IMR-90 (cell line): ENCODE measurements around the gene HSPA1A. TPM values are rescaled to one million over a fixed set of nuclear protein-coding genes. Genes with fewer than 3 reads are reported as not detected.
A peak's percentile ranks its signal among the peaks of the same experiment; 100 is the strongest.
"Not testable (repeated sequence)": the region's sequence is repeated elsewhere in the genome, so short reads cannot be mapped to it uniquely, and the experiment has no call there.

ENCODE experiments used
- ATAC-seq: fragments of 200-7000 bp; cut with Tn5 transposase; 2 replicates; pipeline ENCODE4 v1.9.1; 2020; ENCODE audit warnings: low read depth, mild to moderate bottlenecking, moderate library complexity
- BruUV-seq: library from RNA; stranded (reverse); fragments of 400-500 nt; replicated peaks from 2 replicates; lab custom pipeline; 2021; lab: Mats Ljungman, UMichigan
- CTCF ChIA-PET: fragments of 300-600 bp; formaldehyde crosslinking; extraction: SDS; loops from one replicate; lab custom pipeline; 2021; ENCODE audit warnings: antibody characterized with exemption; lab: Yijun Ruan, JAX
- POLR2A ChIA-PET: fragments of 300-600 bp; sonication (Branson Sonifier 250); formaldehyde crosslinking; loops from one replicate; lab custom pipeline; 2022; ENCODE audit warnings: antibody characterized with exemption; ENCODE audit not compliant: unreplicated experiment; lab: Charles Lee
- DNase-seq: peaks from one replicate; pipeline ENCODE4 v3.0.0; 2013
- H2AFZ ChIP-seq: replicated peaks from 2 replicates; pipeline ENCODE3; 2013; ENCODE audit warnings: low read length, mild to moderate bottlenecking; ENCODE audit not compliant: poor library complexity
- H2AK5ac ChIP-seq: 2 replicates; pipeline ENCODE4 v1.6.1; 2013; ENCODE audit warnings: low read depth, low read length, inconsistent platforms
- H2AK9ac ChIP-seq: replicated peaks from 2 replicates; pipeline ENCODE3; 2013; ENCODE audit warnings: mild to moderate bottlenecking, low read depth, low read length, moderate library complexity; ENCODE audit not compliant: poor library complexity
- H2BK120ac ChIP-seq: 2 replicates; pipeline ENCODE4 v1.6.1; 2013; ENCODE audit warnings: low read depth, low read length, inconsistent platforms
- H2BK15ac ChIP-seq: 3 replicates; pipeline ENCODE4 v1.6.1; 2013; ENCODE audit warnings: low read depth, low read length, inconsistent platforms
- H2BK20ac ChIP-seq: 2 replicates; pipeline ENCODE4 v1.6.1; 2013; ENCODE audit warnings: low read depth, mild to moderate bottlenecking, inconsistent platforms, low read length, moderate library complexity
- H2BK5ac ChIP-seq: 2 replicates; pipeline ENCODE4 v1.6.1; 2013; ENCODE audit warnings: mild to moderate bottlenecking, low read depth, low read length, inconsistent platforms; ENCODE audit not compliant: poor library complexity, severe bottlenecking
- H3K14ac ChIP-seq: replicated peaks from 2 replicates; pipeline ENCODE4 v1.6.1; 2013; ENCODE audit warnings: low read depth, low read length, inconsistent platforms
- H3K18ac ChIP-seq: 2 replicates; pipeline ENCODE4 v1.6.1; 2013; ENCODE audit warnings: low read depth, low read length, control low read depth
- H3K23ac ChIP-seq: 2 replicates; pipeline ENCODE4 v1.6.1; 2013; ENCODE audit warnings: low read depth, low read length, inconsistent platforms
- H3K27ac ChIP-seq: 2 replicates; pipeline ENCODE4 v1.5.1; 2013; ENCODE audit warnings: mild to moderate bottlenecking, control low read depth, low read length; ENCODE audit not compliant: insufficient read depth
- H3K27me3 ChIP-seq: 2 replicates; pipeline ENCODE4 v1.6.1; 2013; ENCODE audit warnings: low read length; ENCODE audit not compliant: control insufficient read depth, insufficient read depth
- H3K36me3 ChIP-seq: 2 replicates; pipeline ENCODE4 v1.6.1; 2013; ENCODE audit warnings: low read length, mixed read lengths; ENCODE audit not compliant: control insufficient read depth, insufficient read depth
- H3K4ac ChIP-seq: 2 replicates; pipeline ENCODE4 v1.6.1; 2013; ENCODE audit warnings: low read depth, low read length, inconsistent platforms
- H3K4me1 ChIP-seq: 2 replicates; pipeline ENCODE4 v1.6.1; 2013; ENCODE audit warnings: low read length, mixed read lengths; ENCODE audit not compliant: control insufficient read depth, insufficient read depth
- H3K4me2 ChIP-seq: 2 replicates; pipeline ENCODE4 v1.6.1; 2013; ENCODE audit warnings: low read depth, mild to moderate bottlenecking, control low read depth, low read length, moderate library complexity
- H3K4me3 ChIP-seq: 2 replicates; pipeline ENCODE4 v1.5.1; 2013; ENCODE audit warnings: low read depth, mild to moderate bottlenecking, control low read depth, low read length, moderate library complexity; ENCODE audit not compliant: insufficient read depth
- H3K56ac ChIP-seq: 2 replicates; pipeline ENCODE4 v1.6.1; 2013; ENCODE audit warnings: low read length, inconsistent platforms; ENCODE audit not compliant: insufficient read depth; ENCODE audit errors: extremely low read depth
- H3K79me1 ChIP-seq, 2 experiments: 2 replicates each; pipeline ENCODE4 v1.6.1; 2013; ENCODE audit warnings: low read length in 2 of 2, inconsistent platforms in 1 of 2, low read depth in 1 of 2
- H3K9ac ChIP-seq: 2 replicates; pipeline ENCODE4 v1.6.1; 2013; ENCODE audit warnings: low read depth, low read length, control low read depth
- H3K9me1 ChIP-seq: 2 replicates; pipeline ENCODE4 v1.6.1; 2013; ENCODE audit warnings: low read length, inconsistent platforms; ENCODE audit not compliant: insufficient read depth
- H3K9me3 ChIP-seq: 2 replicates; pipeline ENCODE4 v1.6.1; 2013; ENCODE audit warnings: low read length; ENCODE audit not compliant: control insufficient read depth, insufficient read depth
- H4K20me1 ChIP-seq: 2 replicates; pipeline ENCODE4 v1.6.1; 2013; ENCODE audit warnings: low read length, inconsistent platforms; ENCODE audit not compliant: insufficient read depth
- H4K5ac ChIP-seq: 2 replicates; pipeline ENCODE4 v1.6.1; 2013; ENCODE audit warnings: mild to moderate bottlenecking, low read depth, low read length, control low read depth
- H4K8ac ChIP-seq, 2 experiments: 2 replicates each; pipeline ENCODE4 v1.6.1; 2013; ENCODE audit warnings: low read depth in 2 of 2, low read length in 2 of 2, control low read depth in 1 of 2, inconsistent platforms in 1 of 2
- H4K91ac ChIP-seq: 2 replicates; pipeline ENCODE4 v1.6.1; 2013; ENCODE audit warnings: low read depth, low read length, inconsistent platforms; ENCODE audit not compliant: insufficient read depth
- CEBPB ChIP-seq: IDR thresholded peaks from 2 replicates; pipeline ENCODE4 v1.6.1; 2012; ENCODE audit warnings: low read depth, low read length, improper control_type of control experiment
- MAFK ChIP-seq: IDR thresholded peaks from 2 replicates; pipeline ENCODE4 v1.6.1; 2012; ENCODE audit warnings: low read depth, low read length, improper control_type of control experiment
- NFE2L2 ChIP-seq: fragments of 150-350 bp; IDR thresholded peaks from 2 replicates; pipeline ENCODE4 v1.6.1; 2016; ENCODE audit warnings: low read depth, mild to moderate bottlenecking, low read length
- POLR2A ChIP-seq: IDR thresholded peaks from 2 replicates; pipeline ENCODE4 v1.6.1; 2012; ENCODE audit warnings: mild to moderate bottlenecking, low read depth, low read length
- RCOR1 ChIP-seq: IDR thresholded peaks from 2 replicates; pipeline ENCODE4 v1.6.1; 2012; ENCODE audit warnings: mild to moderate bottlenecking, low read length, improper control_type of control experiment; ENCODE audit not compliant: insufficient replicate concordance
- WGBS, 2 experiments: methylation state at CpG; one replicate each; pipeline versions ENCODE4 v1.1.5 to v1.1.7; 2013; ENCODE audit warnings: missing lambda C conversion rate in 2 of 2; ENCODE audit not compliant: insufficient read length in 1 of 2; ENCODE audit errors: extremely low coverage in 2 of 2; 5-methylcytosine and 5-hydroxymethylcytosine counted together
- dilution Hi-C: fragments of 300-500 bp; cut with HindIII; formaldehyde crosslinking; loops from one replicate; pipeline ENCODE4 v1.14.3; 2018; ENCODE audit warnings: low sequenced_read_pairs; ENCODE audit not compliant: unreplicated experiment
- in situ Hi-C: fragments of 300-500 bp; cut with MboI; formaldehyde crosslinking; loops from 3 replicates; pipeline ENCODE4 v1.14.3; 2019; ENCODE audit warnings: low sequenced_read_pairs, inconsistent platforms, mixed read lengths
- intact Hi-C: fragments of 100-400 bp; cut with micrococcal nuclease; formaldehyde crosslinking; loops from 2 replicates; pipeline ENCODE4 v1.10.0; 2022
- polyA plus RNA-seq, 3 experiments: library from polyadenylated mRNA; depleted of rRNA; stranded (reverse); fragments of >200 nt; gene quantifications; 2 replicates each; pipeline ENCODE4 v1.2.3, GENCODE V29; 2012; ENCODE audit warnings: low replicate concordance in 1 of 3
- total RNA-seq: library from RNA; depleted of rRNA; stranded (reverse); fragments of >200 nt; gene quantifications from 2 replicates; pipeline ENCODE4 v1.2.3, GENCODE V29; 2012
- TF ChIP-seq, protein P1 (sequence below): conservative IDR thresholded peaks from 2 replicates; pipeline ENCODE4 v1.5.1; 2012; ENCODE audit warnings: mild to moderate bottlenecking, low read depth, low read length, improper control_type of control experiment

The HSPA1A gene
- total and polyA plus RNA-seq, 2 of the 4 experiments (the other 2 are of a cell fraction) = 94.6 to 95.3 TPM

DNA sequence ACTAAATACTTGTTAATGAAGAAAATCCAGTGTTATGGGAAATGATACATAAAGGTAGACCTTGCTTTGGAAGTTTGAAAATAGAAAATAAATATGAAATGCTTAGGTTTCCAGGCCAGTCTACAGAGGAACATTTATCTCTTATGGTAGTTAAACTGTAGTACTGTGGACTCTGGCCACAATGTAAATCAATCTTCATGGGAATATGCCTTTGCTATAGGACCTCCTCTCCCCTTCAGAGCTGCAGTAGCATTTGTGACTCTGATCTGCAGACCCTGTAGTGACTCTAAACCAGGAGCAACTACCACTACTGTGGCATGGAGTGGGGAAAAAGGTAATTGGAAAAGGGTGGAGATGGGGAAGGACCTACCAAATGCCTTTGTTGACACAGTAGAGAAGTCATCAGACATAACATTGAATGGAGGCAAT, 4.5 kb downstream of the HSPA1A start:
- H3K18ac ChIP-seq = no peak overlapping the region
- DNase-seq (no peak), ATAC-seq (no peak)
- H3K27me3 ChIP-seq = no peaks in the 10 kb centered on the region
- H2BK15ac ChIP-seq = no peak overlapping the region
- BruUV-seq = no TSS peak
- no peaks in the 10 kb centered on the region for H3K9me3 ChIP-seq
- 0 out of 4 replicates have a peak overlapping the region, but pooled peaks of 1 of the 2 experiments have one; percentile 6 for H4K8ac ChIP-seq
- no peak overlapping the region for H2BK120ac ChIP-seq
- H4K5ac ChIP-seq = no peak overlapping the region
- dilution Hi-C loops (no loop called here), intact Hi-C loops (no loop called here), in situ Hi-C loops (no loop called here)
- H3K4ac ChIP-seq = no peak overlapping the region
- H3K36me3 ChIP-seq = no peaks in the 10 kb centered on the region
- H3K4me3 ChIP-seq = no peak overlapping the region
- H4K20me1 ChIP-seq = no peaks in the 10 kb centered on the region; the same call in 1 of the 2 replicates
- no peak overlapping the region for H2BK20ac ChIP-seq
- POLR2A ChIA-PET = no interaction called here
- H4K91ac ChIP-seq = no peak overlapping the region
- no peak overlapping the region for H3K56ac ChIP-seq
- peaks cover 6% of the 10 kb centered on the region for H3K4me1 ChIP-seq
- H3K79me1 ChIP-seq = peaks cover 10 to 47% of the 10 kb centered on the region in 2 experiments
- peak overlapping the region; percentile 25 for H2BK5ac ChIP-seq
- H2AK9ac ChIP-seq = no peak overlapping the region
- H3K4me2 ChIP-seq = 0 out of 2 replicates have a peak overlapping the region, but pooled peaks have one; percentile 5
- CTCF ChIA-PET = interaction anchor here (0.6 kb wide), 2 partner anchors 21 to 50 kb away, joined by 5 to 6 read pairs; no protein-coding TSS in a partner anchor
- H3K23ac ChIP-seq = 0 out of 2 replicates have a peak overlapping the region, but pooled peaks have one; percentile 5
- H3K14ac ChIP-seq = no peak overlapping the region
- H3K9me1 ChIP-seq = peaks cover 7% of the 10 kb centered on the region
- no peak overlapping the region for H2AFZ ChIP-seq
- H2AK5ac ChIP-seq = peak overlapping the region; percentile 56; the same call in 1 of the 2 replicates
- no peak overlapping the region for H3K27ac ChIP-seq
- TF ChIP-seq RCOR1 (no peak), POLR2A (no peak), CEBPB (no peak), NFE2L2 (no peak), MAFK (no peak)
- TF ChIP-seq, protein P1, sequence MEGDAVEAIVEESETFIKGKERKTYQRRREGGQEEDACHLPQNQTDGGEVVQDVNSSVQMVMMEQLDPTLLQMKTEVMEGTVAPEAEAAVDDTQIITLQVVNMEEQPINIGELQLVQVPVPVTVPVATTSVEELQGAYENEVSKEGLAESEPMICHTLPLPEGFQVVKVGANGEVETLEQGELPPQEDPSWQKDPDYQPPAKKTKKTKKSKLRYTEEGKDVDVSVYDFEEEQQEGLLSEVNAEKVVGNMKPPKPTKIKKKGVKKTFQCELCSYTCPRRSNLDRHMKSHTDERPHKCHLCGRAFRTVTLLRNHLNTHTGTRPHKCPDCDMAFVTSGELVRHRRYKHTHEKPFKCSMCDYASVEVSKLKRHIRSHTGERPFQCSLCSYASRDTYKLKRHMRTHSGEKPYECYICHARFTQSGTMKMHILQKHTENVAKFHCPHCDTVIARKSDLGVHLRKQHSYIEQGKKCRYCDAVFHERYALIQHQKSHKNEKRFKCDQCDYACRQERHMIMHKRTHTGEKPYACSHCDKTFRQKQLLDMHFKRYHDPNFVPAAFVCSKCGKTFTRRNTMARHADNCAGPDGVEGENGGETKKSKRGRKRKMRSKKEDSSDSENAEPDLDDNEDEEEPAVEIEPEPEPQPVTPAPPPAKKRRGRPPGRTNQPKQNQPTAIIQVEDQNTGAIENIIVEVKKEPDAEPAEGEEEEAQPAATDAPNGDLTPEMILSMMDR = no peak
- no peak overlapping the region for H3K9ac ChIP-seq

DNA sequence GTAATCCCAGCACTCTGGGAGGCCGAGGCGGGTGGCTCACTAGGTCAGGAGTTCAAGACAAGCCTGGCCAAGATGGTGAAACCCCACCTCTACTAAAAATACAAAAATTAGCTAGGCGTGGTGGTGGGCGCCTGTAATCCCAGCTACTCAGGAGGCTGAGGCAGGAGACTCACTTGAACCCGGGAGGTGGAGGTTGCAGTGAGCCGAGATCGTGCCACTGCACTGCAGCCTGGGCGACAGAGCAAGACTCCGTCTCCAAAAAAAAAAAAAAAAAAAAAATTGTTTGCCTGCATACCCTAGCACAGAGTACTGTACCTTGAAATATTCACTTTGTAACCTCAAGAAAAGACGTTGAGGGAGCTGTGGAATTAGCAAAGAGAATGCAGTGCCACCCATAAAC, 5.1 kb downstream of the HSPA1A start:
- H3K18ac ChIP-seq, H3K27me3 ChIP-seq, H2AK5ac ChIP-seq, H3K36me3 ChIP-seq, H4K8ac ChIP-seq, H3K4me3 ChIP-seq, in situ Hi-C loops, H3K4ac ChIP-seq, ATAC-seq, H2AFZ ChIP-seq, H2BK20ac ChIP-seq, H2BK15ac ChIP-seq, H2BK5ac ChIP-seq, H4K20me1 ChIP-seq, H3K9me3 ChIP-seq, H2AK9ac ChIP-seq, H3K9me1 ChIP-seq, BruUV-seq, H4K91ac ChIP-seq, intact Hi-C loops, H2BK120ac ChIP-seq, H3K27ac ChIP-seq, H3K4me1 ChIP-seq, H3K4me2 ChIP-seq, DNase-seq, H3K9ac ChIP-seq, CTCF ChIA-PET, POLR2A ChIA-PET, H4K5ac ChIP-seq, H3K56ac ChIP-seq, dilution Hi-C loops: not testable (repeated sequence)
- 80% methylated on average over 2 of the region's 10 CpGs; no CpG with 5 or more reads in 1 of the 2 experiments for WGBS, 2 experiments
- Histone ChIP-seq H3K23ac (peak overlapping the region; percentile 59; the same call in 1 of the 2 replicates), H3K14ac (0 out of 2 replicates have a peak overlapping the region, but pooled peaks have one; percentile 51), H3K79me1 (peaks cover 10 to 47% of the 10 kb centered on the region in 2 experiments)
